ENCODE measurements around the gene NLGN2.

The NLGN2 gene

GRCh38 chr17:7404737-7405349 is 2.8 kb upstream of the NLGN2 start:
- Mint-ChIP-seq H3K4me1 (peaks cover 21% of the 10 kb centered on the region), H3K9me3 (no peaks in the 10 kb centered on the region), H3K4me3 (peak overlapping the region; percentile 96), H3K36me3 (no peaks in the 10 kb centered on the region), H3K27me3 (no peaks in the 10 kb centered on the region), H3K27ac (peak overlapping the region; percentile 59)

GRCh38 chr17:7405350-7406234 is 2.1 kb upstream of the NLGN2 start:
- peaks cover 21% of the 10 kb centered on the region for H3K4me1 Mint-ChIP-seq
- H3K27me3 Mint-ChIP-seq: no peaks in the 10 kb centered on the region
- H3K36me3 Mint-ChIP-seq: no peaks in the 10 kb centered on the region
- H3K4me3 Mint-ChIP-seq: peak overlapping the region; percentile 77
- no peaks in the 10 kb centered on the region for H3K9me3 Mint-ChIP-seq
- H3K27ac Mint-ChIP-seq: peak overlapping the region; percentile 59

- peak overlapping the region; percentile 71 for H3K4me3 Mint-ChIP-seq
- H3K27ac Mint-ChIP-seq: peak overlapping the region; percentile 8
Observed at GRCh38 chr17:7406235-7406825, 1.3 kb upstream of the NLGN2 start.

GRCh38 chr17:7407082-7407481 is 563 bp upstream of the NLGN2 start:
- Mint-ChIP-seq H3K4me1 (peaks cover 21% of the 10 kb centered on the region), H3K27me3 (no peaks in the 10 kb centered on the region), H3K9me3 (no peaks in the 10 kb centered on the region), H3K36me3 (no peaks in the 10 kb centered on the region), H3K4me3 (no peak overlapping the region), H3K27ac (no peak overlapping the region)

More at GRCh38 chr17:7406235-7406825, 1.3 kb upstream of the NLGN2 start:
- Mint-ChIP-seq H3K36me3 (no peaks in the 10 kb centered on the region), H3K27me3 (no peaks in the 10 kb centered on the region), H3K9me3 (no peaks in the 10 kb centered on the region), H3K4me1 (peaks cover 21% of the 10 kb centered on the region)

- Mint-ChIP-seq H3K36me3 (no peaks in the 10 kb centered on the region), H3K4me1 (peaks cover 14% of the 10 kb centered on the region), H3K27ac (no peak overlapping the region), H3K27me3 (no peaks in the 10 kb centered on the region), H3K4me3 (no peak overlapping the region), H3K9me3 (no peaks in the 10 kb centered on the region)
Observed at GRCh38 chr17:7408252-7408727, 645 bp downstream of the NLGN2 start.

- H3K9me3 Mint-ChIP-seq: no peaks in the 10 kb centered on the region
- H3K36me3 Mint-ChIP-seq: no peaks in the 10 kb centered on the region
- H3K4me1 Mint-ChIP-seq: peaks cover 14% of the 10 kb centered on the region
- peak overlapping the region; percentile 46 for H3K27ac Mint-ChIP-seq
- no peaks in the 10 kb centered on the region for H3K27me3 Mint-ChIP-seq
- H3K4me3 Mint-ChIP-seq: peak overlapping the region; percentile 44
Observed at GRCh38 chr17:7408863-7409262, 1.2 kb downstream of the NLGN2 start.

DNA sequence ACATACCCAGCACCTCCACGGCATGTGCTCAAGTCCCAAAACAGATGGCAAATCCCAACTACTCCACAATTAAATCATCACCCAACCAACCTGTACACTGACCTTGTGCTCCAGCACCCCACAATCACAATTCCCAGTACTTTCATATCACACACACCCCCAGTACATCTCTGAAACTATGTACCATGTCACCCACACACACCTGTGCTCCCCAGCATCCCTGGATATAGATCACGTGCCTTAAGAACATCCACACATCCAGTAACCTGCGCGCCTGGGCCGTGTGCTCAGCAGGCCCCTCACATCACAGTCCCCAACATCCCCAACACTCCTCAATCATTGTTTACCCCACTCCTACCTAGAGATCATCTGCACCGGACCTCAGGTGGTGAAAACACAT is 2.1 kb downstream of the NLGN2 start:
- no peak overlapping the region for H3K4me3 Mint-ChIP-seq
- H3K9me3 Mint-ChIP-seq: no peaks in the 10 kb centered on the region
- H3K27me3 Mint-ChIP-seq: no peaks in the 10 kb centered on the region
- peaks cover 14% of the 10 kb centered on the region for H3K4me1 Mint-ChIP-seq
- H3K36me3 Mint-ChIP-seq: no peaks in the 10 kb centered on the region
- no peak overlapping the region for H3K27ac Mint-ChIP-seq

DNA sequence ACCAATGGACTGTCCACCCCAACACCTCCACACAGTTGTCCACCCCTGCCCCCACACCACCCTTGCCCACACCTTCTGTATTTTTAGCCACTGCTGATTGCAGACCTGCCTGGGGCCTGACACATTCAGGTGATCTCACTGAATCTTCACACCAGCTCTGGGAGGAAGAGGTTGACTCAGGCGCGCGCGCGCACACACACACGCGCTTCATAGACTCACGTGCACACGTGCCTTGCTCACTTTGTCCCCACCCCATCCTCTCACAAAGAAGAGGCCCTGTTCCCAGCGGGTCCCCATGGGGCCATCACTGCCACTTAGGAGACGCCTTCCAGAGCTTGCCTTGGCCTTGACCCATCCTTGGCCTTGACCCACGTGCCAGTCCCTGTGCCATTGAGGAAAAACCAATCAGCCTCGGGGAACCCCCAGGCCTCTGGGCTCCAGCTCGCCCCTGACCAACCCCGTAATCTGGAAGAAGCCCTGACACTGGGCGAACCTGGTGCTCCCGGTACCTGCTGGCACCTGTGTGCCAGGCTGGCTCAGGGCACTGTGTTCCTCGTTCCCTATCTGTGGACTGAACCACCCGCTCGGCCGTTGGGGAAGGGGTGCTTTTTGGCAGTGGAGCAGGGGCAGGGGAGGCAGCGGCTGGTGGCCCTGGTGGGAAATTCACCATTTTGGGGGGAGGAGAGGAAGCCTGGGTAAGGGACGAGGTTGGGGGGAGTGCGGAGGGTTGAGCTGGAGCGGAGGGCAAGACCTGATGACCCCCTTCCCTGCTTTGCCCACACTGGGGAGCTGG is 3.2 kb downstream of the NLGN2 start:
- no peaks in the 10 kb centered on the region for H3K27me3 Mint-ChIP-seq

DNA sequence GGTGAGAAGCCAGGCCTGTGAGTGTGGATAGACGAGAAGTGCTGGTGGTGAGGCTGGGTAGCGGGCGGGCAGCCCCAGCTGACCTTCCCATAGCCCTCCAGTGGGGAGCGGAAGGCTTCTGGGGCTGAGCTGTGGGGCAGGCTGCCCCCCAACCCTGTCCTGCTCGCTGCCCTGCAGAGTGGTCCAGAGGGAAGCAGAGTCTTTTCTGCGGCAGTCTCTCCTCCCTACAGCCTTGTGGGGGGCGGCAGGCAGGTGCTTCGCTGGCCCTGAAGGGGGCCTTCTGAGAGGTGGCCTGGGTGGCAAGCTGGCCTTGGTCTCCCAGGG is 3.7 kb downstream of the NLGN2 start:
- H3K27ac Mint-ChIP-seq: no peak overlapping the region

More for the DNA sequence above, 3.2 kb downstream of the NLGN2 start:
- Mint-ChIP-seq H3K4me1 (peaks cover 10% of the 10 kb centered on the region), H3K9me3 (no peaks in the 10 kb centered on the region), H3K36me3 (no peaks in the 10 kb centered on the region), H3K27ac (peak overlapping the region; percentile 46), H3K4me3 (no peak overlapping the region)

GRCh38 chr17:7413346-7413985 is 5.8 kb downstream of the NLGN2 start:
- no peaks in the 10 kb centered on the region for H3K27me3 Mint-ChIP-seq
- H3K27ac Mint-ChIP-seq: no peak overlapping the region
- H3K36me3 Mint-ChIP-seq: no peaks in the 10 kb centered on the region

More for the DNA sequence above, 3.7 kb downstream of the NLGN2 start:
- no peak overlapping the region for H3K4me3 Mint-ChIP-seq
- peaks cover 6% of the 10 kb centered on the region for H3K4me1 Mint-ChIP-seq
- no peaks in the 10 kb centered on the region for H3K27me3 Mint-ChIP-seq
- H3K9me3 Mint-ChIP-seq: no peaks in the 10 kb centered on the region
- no peaks in the 10 kb centered on the region for H3K36me3 Mint-ChIP-seq

DNA sequence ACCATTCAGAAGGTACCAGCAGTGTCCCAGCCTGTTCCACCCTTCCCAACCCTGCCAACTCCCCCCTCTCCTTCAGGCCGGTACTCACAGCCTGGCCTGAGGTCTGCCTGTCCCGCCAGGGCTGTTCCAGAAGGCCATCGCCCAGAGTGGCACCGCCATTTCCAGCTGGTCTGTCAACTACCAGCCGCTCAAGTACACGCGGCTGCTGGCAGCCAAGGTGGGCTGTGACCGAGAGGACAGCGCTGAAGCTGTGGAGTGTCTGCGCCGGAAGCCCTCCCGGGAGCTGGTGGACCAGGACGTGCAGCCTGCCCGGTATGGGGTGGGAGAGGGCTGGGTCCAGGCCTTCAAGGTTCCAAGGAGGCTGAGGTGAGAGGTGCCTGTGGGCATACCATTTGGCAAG is 7.2 kb downstream of the NLGN2 start:
- no peaks in the 10 kb centered on the region for H3K9me3 Mint-ChIP-seq
- H3K27ac Mint-ChIP-seq: no peak overlapping the region
- H3K4me3 Mint-ChIP-seq: no peak overlapping the region
- no peaks in the 10 kb centered on the region for H3K4me1 Mint-ChIP-seq
- H3K27me3 Mint-ChIP-seq: no peaks in the 10 kb centered on the region
- H3K36me3 Mint-ChIP-seq: no peaks in the 10 kb centered on the region

More at GRCh38 chr17:7413346-7413985, 5.8 kb downstream of the NLGN2 start:
- H3K9me3 Mint-ChIP-seq: no peaks in the 10 kb centered on the region
- H3K4me1 Mint-ChIP-seq: peaks cover 6% of the 10 kb centered on the region
- no peak overlapping the region for H3K4me3 Mint-ChIP-seq

DNA sequence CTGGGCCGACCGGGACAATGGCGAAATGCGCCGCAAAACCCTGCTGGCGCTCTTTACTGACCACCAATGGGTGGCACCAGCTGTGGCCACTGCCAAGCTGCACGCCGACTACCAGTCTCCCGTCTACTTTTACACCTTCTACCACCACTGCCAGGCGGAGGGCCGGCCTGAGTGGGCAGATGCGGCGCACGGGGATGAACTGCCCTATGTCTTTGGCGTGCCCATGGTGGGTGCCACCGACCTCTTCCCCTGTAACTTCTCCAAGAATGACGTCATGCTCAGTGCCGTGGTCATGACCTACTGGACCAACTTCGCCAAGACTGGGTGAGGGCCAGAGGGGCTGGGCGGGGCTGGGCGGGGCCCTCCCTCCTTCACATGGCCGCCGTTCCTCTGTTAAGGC is 8.1 kb downstream of the NLGN2 start:
- H3K27ac Mint-ChIP-seq: no peak overlapping the region
- H3K4me1 Mint-ChIP-seq: no peaks in the 10 kb centered on the region
- H3K4me3 Mint-ChIP-seq: no peak overlapping the region
- H3K27me3 Mint-ChIP-seq: no peaks in the 10 kb centered on the region
- H3K9me3 Mint-ChIP-seq: no peaks in the 10 kb centered on the region
- H3K36me3 Mint-ChIP-seq: no peaks in the 10 kb centered on the region

- H3K4me1 Mint-ChIP-seq: no peaks in the 10 kb centered on the region
- H3K27ac Mint-ChIP-seq: peak overlapping the region; percentile 6
Observed at GRCh38 chr17:7416323-7416722, 8.7 kb downstream of the NLGN2 start.

DNA sequence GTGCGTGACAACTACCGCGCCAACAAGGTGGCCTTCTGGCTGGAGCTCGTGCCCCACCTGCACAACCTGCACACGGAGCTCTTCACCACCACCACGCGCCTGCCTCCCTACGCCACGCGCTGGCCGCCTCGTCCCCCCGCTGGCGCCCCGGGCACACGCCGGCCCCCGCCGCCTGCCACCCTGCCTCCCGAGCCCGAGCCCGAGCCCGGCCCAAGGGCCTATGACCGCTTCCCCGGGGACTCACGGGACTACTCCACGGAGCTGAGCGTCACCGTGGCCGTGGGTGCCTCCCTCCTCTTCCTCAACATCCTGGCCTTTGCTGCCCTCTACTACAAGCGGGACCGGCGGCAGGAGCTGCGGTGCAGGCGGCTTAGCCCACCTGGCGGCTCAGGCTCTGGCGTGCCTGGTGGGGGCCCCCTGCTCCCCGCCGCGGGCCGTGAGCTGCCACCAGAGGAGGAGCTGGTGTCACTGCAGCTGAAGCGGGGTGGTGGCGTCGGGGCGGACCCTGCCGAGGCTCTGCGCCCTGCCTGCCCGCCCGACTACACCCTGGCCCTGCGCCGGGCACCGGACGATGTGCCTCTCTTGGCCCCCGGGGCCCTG is 9.5 kb downstream of the NLGN2 start:
- Mint-ChIP-seq H3K4me1 (no peaks in the 10 kb centered on the region), H3K27me3 (no peaks in the 10 kb centered on the region), H3K27ac (no peak overlapping the region), H3K4me3 (no peak overlapping the region), H3K9me3 (no peaks in the 10 kb centered on the region), H3K36me3 (no peaks in the 10 kb centered on the region)

More at GRCh38 chr17:7416323-7416722, 8.7 kb downstream of the NLGN2 start:
- no peaks in the 10 kb centered on the region for H3K27me3 Mint-ChIP-seq
- no peaks in the 10 kb centered on the region for H3K9me3 Mint-ChIP-seq
- no peak overlapping the region for H3K4me3 Mint-ChIP-seq
- no peaks in the 10 kb centered on the region for H3K36me3 Mint-ChIP-seq
